Gastrocnemius medialis (tissue), 4 donors: Measurements from ENCODE around the gene KRT14. TPM values are rescaled to one million over a fixed set of nuclear protein-coding genes. Genes with fewer than 3 reads are reported as not detected.

Experiments used
- ATAC-seq, 2 donors: fragments of 150-250 bp; one replicate each; pipeline ENCODE4 v1.9.1; 2016
- DNase-seq, 2 donors: peaks; one replicate each; pipeline ENCODE4 v3.0.0-alpha.2; 2019
- H3K27ac ChIP-seq, 4 donors: fragments of 200-600 bp; sonication (generic); 1 replicate in 1 of 4; 2 replicates in 3 of 4; pipeline ENCODE4 v1.5.1; 2016 to 2018; ENCODE audit warnings: mild to moderate bottlenecking in 2 of 4, moderate library complexity in 1 of 4
- H3K27me3 ChIP-seq, 3 donors: fragments of 200-600 bp; sonication (generic) in 2 of 3; 1 replicate in 1 of 3; 2 replicates in 2 of 3; pipeline versions ENCODE4 v1.5.1 to v1.6.0; 2016 to 2019; ENCODE audit warnings: mild to moderate bottlenecking in 1 of 3, moderate library complexity in 1 of 3
- H3K36me3 ChIP-seq, 2 donors: fragments of 200-600 bp; sonication (generic) in 1 of 2; one replicate each; pipeline ENCODE4 v1.5.1; 2017 to 2018
- H3K4me1 ChIP-seq, 2 donors: fragments of 200-600 bp; sonication (generic) in 1 of 2; one replicate each; pipeline ENCODE4 v1.5.1; 2016 to 2017; ENCODE audit warnings: mild to moderate bottlenecking in 2 of 2
- H3K4me3 ChIP-seq, 4 donors: fragments of 200-600 bp; sonication (generic) in 3 of 4; 1 replicate in 1 of 4; 2 replicates in 3 of 4; pipeline ENCODE4 v1.5.1; 2016 to 2019; ENCODE audit warnings: mild to moderate bottlenecking in 2 of 4
- H3K9me3 ChIP-seq, 3 donors: fragments of 200-600 bp; sonication (generic) in 2 of 3; 1 replicate in 1 of 3; 2 replicates in 2 of 3; pipeline ENCODE4 v1.5.1; 2016 to 2019
- CTCF ChIP-seq, 5 experiments: fragments of 450-650 bp in 3 of 5; fragments of 200-600 bp in 2 of 5; sonication (generic) in 2 of 5; IDR thresholded peaks in 4 of 5; conservative IDR thresholded peaks in 1 of 5; 1 replicate in 4 of 5; 2 replicates in 1 of 5; pipeline ENCODE4 v1.5.1; 2016 to 2019; ENCODE audit warnings: antibody characterized with exemption in 5 of 5, mild to moderate bottlenecking in 3 of 5, moderate library complexity in 3 of 5
- POLR2A ChIP-seq, 2 donors: fragments of 450-650 bp; IDR thresholded peaks; one replicate each; pipeline ENCODE4 v1.6.1; 2017; ENCODE audit warnings: antibody characterized with exemption in 2 of 2, mild to moderate bottlenecking in 2 of 2, moderate library complexity in 2 of 2
- in situ Hi-C, 4 donors: fragments of 200-750 bp; cut with MboI; loops; one replicate each; pipeline versions ENCODE4 v1.15.0 to v1.8.0; 2017; ENCODE audit warnings: low sequenced_read_pairs in 4 of 4
- intact Hi-C: fragments of 100-400 bp; cut with DNase I; formaldehyde crosslinking; loops from one replicate; pipeline ENCODE4 v1.15.1; 2023; ENCODE audit warnings: low total_unique reads
- total RNA-seq, 4 donors: library from RNA; depleted of rRNA; stranded (reverse); fragments of >200 nt; gene quantifications; one replicate each; pipeline versions ENCODE4 v1.1.0 to v1.2.3, GENCODE V29; 2016

Gene KRT14
- total RNA-seq, 4 donors from 2014 or later: not detected

DNA sequence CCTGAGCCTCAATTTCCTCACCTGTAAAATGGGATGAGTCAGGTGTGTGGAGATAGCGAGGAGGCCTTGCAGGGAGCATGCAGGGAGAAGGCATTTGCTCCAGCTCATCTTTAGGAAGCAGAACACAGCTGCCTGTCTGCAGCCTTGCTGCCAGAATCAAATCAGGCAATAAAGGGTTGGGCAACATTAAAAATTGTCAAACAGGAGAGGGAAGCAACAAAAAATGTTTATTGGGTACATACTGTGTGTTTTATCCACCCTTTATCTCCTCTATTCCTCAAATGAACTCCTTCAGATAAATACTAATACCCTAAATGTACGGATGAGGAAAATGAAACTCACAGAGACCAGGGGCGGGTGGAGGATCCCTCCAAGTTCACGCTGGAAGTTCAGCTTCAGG, 13.6 kb upstream of the KRT14 start:
- no peak overlapping the region for H3K4me3 ChIP-seq
- DNase-seq: no peak

GRCh38 chr17:41599680-41600079, 13.0 kb upstream of the KRT14 start:
- ATAC-seq: no peak
- no peak overlapping the region for H3K27ac ChIP-seq
- in situ Hi-C loops: no loop called here

More for the DNA sequence above, 13.6 kb upstream of the KRT14 start:
- Histone ChIP-seq H3K36me3 (no peaks in the 10 kb centered on the region), H3K27ac (no peak overlapping the region), H3K9me3 (no peaks in the 10 kb centered on the region), H3K4me1 (no peaks in the 10 kb centered on the region), H3K27me3 (no peaks in the 10 kb centered on the region)
- intact Hi-C loops: no loop called here
- in situ Hi-C loops: no loop called here
- no peak for ATAC-seq
- no peak for TF ChIP-seq CTCF (IDR thresholded peaks at IDR 0.05 in 4 of 5, conservative IDR thresholded peaks at IDR 0.05 in 1 of 5)

GRCh38 chr17:41595585-41595984, 8.9 kb upstream of the KRT14 start:
- ATAC-seq: no peak
- H3K4me3 ChIP-seq: no peak overlapping the region
- H3K27me3 ChIP-seq: no peaks in the 10 kb centered on the region
- no peaks in the 10 kb centered on the region for H3K36me3 ChIP-seq
- H3K27ac ChIP-seq: no peak overlapping the region
- TF ChIP-seq CTCF (IDR thresholded peaks at IDR 0.05 in 4 of 5, conservative IDR thresholded peaks at IDR 0.05 in 1 of 5) (no peak), POLR2A (IDR thresholded peaks at IDR 0.05) (no peak)
- H3K4me1 ChIP-seq: no peaks in the 10 kb centered on the region
- no peak for DNase-seq
- in situ Hi-C loops (no loop called here), intact Hi-C loops (no loop called here)
- H3K9me3 ChIP-seq: no peaks in the 10 kb centered on the region

More at GRCh38 chr17:41599680-41600079, 13.0 kb upstream of the KRT14 start:
- Histone ChIP-seq H3K36me3 (no peaks in the 10 kb centered on the region), H3K27me3 (no peaks in the 10 kb centered on the region), H3K4me3 (no peak overlapping the region), H3K9me3 (no peaks in the 10 kb centered on the region), H3K4me1 (no peaks in the 10 kb centered on the region)
- DNase-seq: no peak
- TF ChIP-seq POLR2A (IDR thresholded peaks at IDR 0.05): no peak
- TF ChIP-seq CTCF (IDR thresholded peaks at IDR 0.05 in 4 of 5, conservative IDR thresholded peaks at IDR 0.05 in 1 of 5): no peak
- intact Hi-C loops: no loop called here

DNA sequence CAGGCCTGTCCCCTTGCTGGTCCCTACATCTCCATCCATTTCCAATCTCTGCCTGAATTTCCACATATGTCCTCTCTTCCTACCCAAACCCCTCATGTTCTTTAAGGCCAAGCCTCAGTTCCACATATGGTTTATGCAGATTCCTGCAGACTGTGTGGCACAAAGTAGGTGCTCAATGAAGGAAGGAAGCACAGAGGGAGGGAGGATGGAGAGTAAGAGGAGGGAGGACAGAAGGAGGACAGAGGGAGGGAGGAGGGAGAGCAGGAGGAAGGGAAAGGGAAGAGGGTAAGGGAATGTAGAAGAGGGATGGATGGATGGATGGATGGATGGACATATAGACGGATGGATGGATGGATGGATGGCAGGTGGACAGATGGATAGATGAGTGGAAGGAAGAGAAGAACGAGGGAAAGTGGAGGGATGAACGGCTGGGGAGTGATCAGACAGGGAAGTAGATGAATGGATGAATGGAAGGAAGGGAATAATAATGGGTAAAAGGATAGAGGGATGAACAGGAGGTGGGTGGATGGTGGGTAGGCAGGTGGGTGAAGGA, 7.7 kb upstream of the KRT14 start:
- no peak for ATAC-seq

GRCh38 chr17:41593306-41593981, 6.7 kb upstream of the KRT14 start:
- H3K27me3 ChIP-seq: no peaks in the 10 kb centered on the region
- no peak for TF ChIP-seq CTCF (IDR thresholded peaks at IDR 0.05 in 4 of 5, conservative IDR thresholded peaks at IDR 0.05 in 1 of 5)
- no peak for TF ChIP-seq POLR2A (IDR thresholded peaks at IDR 0.05)
- in situ Hi-C loops: no loop called here
- no peaks in the 10 kb centered on the region for H3K9me3 ChIP-seq
- no peak for DNase-seq
- H3K4me3 ChIP-seq: no peak overlapping the region
- H3K27ac ChIP-seq: no peak overlapping the region
- H3K4me1 ChIP-seq: no peaks in the 10 kb centered on the region
- ATAC-seq: no peak
- H3K36me3 ChIP-seq: no peaks in the 10 kb centered on the region
- intact Hi-C loops: no loop called here

More for the DNA sequence above, 7.7 kb upstream of the KRT14 start:
- no peaks in the 10 kb centered on the region for H3K36me3 ChIP-seq
- no peak overlapping the region for H3K4me3 ChIP-seq
- H3K27me3 ChIP-seq: no peaks in the 10 kb centered on the region
- no peaks in the 10 kb centered on the region for H3K9me3 ChIP-seq
- in situ Hi-C loops (no loop called here), intact Hi-C loops (no loop called here)
- no peak for DNase-seq
- H3K4me1 ChIP-seq: no peaks in the 10 kb centered on the region
- H3K27ac ChIP-seq: no peak overlapping the region
- no peak for TF ChIP-seq POLR2A (IDR thresholded peaks at IDR 0.05)
